ENCODE data around the gene CTAGE1. TPM values are rescaled to one million over a fixed set of nuclear protein-coding genes. Genes with fewer than 3 reads are reported as not detected.

Gene CTAGE1
- total and polyA plus RNA-seq, 2 donors: not detected

DNA sequence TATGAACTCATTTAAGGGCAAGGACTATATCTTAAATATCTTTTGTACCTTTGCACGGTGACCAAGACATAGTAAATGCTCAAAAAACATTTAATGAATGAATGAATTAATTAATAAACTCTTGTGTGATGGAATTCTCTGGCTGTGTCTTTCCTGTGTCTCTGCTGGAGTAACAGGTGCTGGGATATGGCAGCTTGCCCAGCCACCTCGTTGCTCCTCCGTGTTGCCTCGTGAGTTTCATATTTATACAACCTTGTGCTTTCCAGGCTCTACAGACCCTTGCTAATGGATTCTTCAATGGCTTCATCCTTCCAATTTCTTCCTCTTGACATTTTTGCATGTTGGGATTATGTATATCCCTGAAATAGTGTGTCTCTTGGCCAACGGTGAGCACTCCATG lies 30.4 kb downstream of the CTAGE1 start:
- no peaks in the 10 kb centered on the region for H3K4me1 ChIP-seq (ENCODE audit: control insufficient read depth in 2 of 2, insufficient read depth in 2 of 2, low read length in 2 of 2)
- no peak overlapping the region for H3K4me3 ChIP-seq (ENCODE audit: low read length in 2 of 2)
- no peak for DNase-seq (ENCODE audit: low read depth in 6 of 9, low spot score in 9 of 9)
- H3K27me3 ChIP-seq (ENCODE audit: control insufficient read depth in 2 of 2, insufficient read depth in 1 of 2, low read length in 1 of 2): no peaks in the 10 kb centered on the region
- H3K9me3 ChIP-seq (ENCODE audit: control insufficient read depth in 2 of 2, insufficient read depth in 1 of 2, low read length in 1 of 2): no peaks in the 10 kb centered on the region
- 96% methylated on average over 5 of the region's 5 CpGs for WGBS
- no peak overlapping the region for H3K27ac ChIP-seq (ENCODE audit: low read depth in 1 of 2, low read length in 1 of 2)
- no peaks in the 10 kb centered on the region for H3K36me3 ChIP-seq (ENCODE audit: control insufficient read depth in 2 of 2, insufficient read depth in 2 of 2, low read length in 1 of 2)

- WGBS: 42% methylated on average over 4 of the region's 4 CpGs
- Histone ChIP-seq H3K9me3 (ENCODE audit: control insufficient read depth in 2 of 2, insufficient read depth in 1 of 2, low read length in 1 of 2) (no peaks in the 10 kb centered on the region), H3K4me3 (ENCODE audit: low read length in 2 of 2) (no peak overlapping the region), H3K27me3 (ENCODE audit: control insufficient read depth in 2 of 2, insufficient read depth in 1 of 2, low read length in 1 of 2) (no peaks in the 10 kb centered on the region), H3K27ac (ENCODE audit: low read depth in 1 of 2, low read length in 1 of 2) (no peak overlapping the region), H3K4me1 (ENCODE audit: control insufficient read depth in 2 of 2, insufficient read depth in 2 of 2, low read length in 2 of 2) (no peaks in the 10 kb centered on the region), H3K36me3 (ENCODE audit: control insufficient read depth in 2 of 2, insufficient read depth in 2 of 2, low read length in 1 of 2) (no peaks in the 10 kb centered on the region)
- DNase-seq (ENCODE audit: low read depth in 6 of 9, low spot score in 9 of 9): no peak
Observed at GRCh38 chr18:22385718-22386117, 32.0 kb downstream of the CTAGE1 start.

- no peaks in the 10 kb centered on the region for H3K36me3 ChIP-seq (ENCODE audit: control insufficient read depth in 2 of 2, insufficient read depth in 2 of 2, low read length in 1 of 2)
- WGBS: 81% methylated on average over 2 of the region's 2 CpGs
Observed at GRCh38 chr18:22378672-22379282, 38.9 kb downstream of the CTAGE1 start.

GRCh38 chr18:22377769-22378168 lies 39.9 kb downstream of the CTAGE1 start:
- WGBS: 97% methylated on average over 1 of the region's 1 CpG
- Histone ChIP-seq H3K9me3 (ENCODE audit: control insufficient read depth in 2 of 2, insufficient read depth in 1 of 2, low read length in 1 of 2) (no peaks in the 10 kb centered on the region), H3K4me1 (ENCODE audit: control insufficient read depth in 2 of 2, insufficient read depth in 2 of 2, low read length in 2 of 2) (no peaks in the 10 kb centered on the region), H3K4me3 (ENCODE audit: low read length in 2 of 2) (no peak overlapping the region), H3K27ac (ENCODE audit: low read depth in 1 of 2, low read length in 1 of 2) (no peak overlapping the region), H3K36me3 (ENCODE audit: control insufficient read depth in 2 of 2, insufficient read depth in 2 of 2, low read length in 1 of 2) (no peaks in the 10 kb centered on the region), H3K27me3 (ENCODE audit: control insufficient read depth in 2 of 2, insufficient read depth in 1 of 2, low read length in 1 of 2) (no peaks in the 10 kb centered on the region)
- DNase-seq (ENCODE audit: low read depth in 6 of 9, low spot score in 9 of 9): no peak

More at GRCh38 chr18:22378672-22379282, 38.9 kb downstream of the CTAGE1 start:
- no peak overlapping the region for H3K27ac ChIP-seq (ENCODE audit: low read depth in 1 of 2, low read length in 1 of 2)
- DNase-seq (ENCODE audit: low read depth in 6 of 9, low spot score in 9 of 9): no peak
- no peaks in the 10 kb centered on the region for H3K9me3 ChIP-seq (ENCODE audit: control insufficient read depth in 2 of 2, insufficient read depth in 1 of 2, low read length in 1 of 2)
- no peak overlapping the region for H3K4me3 ChIP-seq (ENCODE audit: low read length in 2 of 2)
- H3K27me3 ChIP-seq (ENCODE audit: control insufficient read depth in 2 of 2, insufficient read depth in 1 of 2, low read length in 1 of 2): no peaks in the 10 kb centered on the region
- no peaks in the 10 kb centered on the region for H3K4me1 ChIP-seq (ENCODE audit: control insufficient read depth in 2 of 2, insufficient read depth in 2 of 2, low read length in 2 of 2)

- no peak for DNase-seq (ENCODE audit: low read depth in 6 of 9, low spot score in 9 of 9)
- no peaks in the 10 kb centered on the region for H3K4me1 ChIP-seq (ENCODE audit: control insufficient read depth in 2 of 2, insufficient read depth in 2 of 2, low read length in 2 of 2)
- 97% methylated on average over 4 of the region's 4 CpGs for WGBS
Observed at GRCh38 chr18:22370414-22370813, 47.3 kb downstream of the CTAGE1 start.

DNA sequence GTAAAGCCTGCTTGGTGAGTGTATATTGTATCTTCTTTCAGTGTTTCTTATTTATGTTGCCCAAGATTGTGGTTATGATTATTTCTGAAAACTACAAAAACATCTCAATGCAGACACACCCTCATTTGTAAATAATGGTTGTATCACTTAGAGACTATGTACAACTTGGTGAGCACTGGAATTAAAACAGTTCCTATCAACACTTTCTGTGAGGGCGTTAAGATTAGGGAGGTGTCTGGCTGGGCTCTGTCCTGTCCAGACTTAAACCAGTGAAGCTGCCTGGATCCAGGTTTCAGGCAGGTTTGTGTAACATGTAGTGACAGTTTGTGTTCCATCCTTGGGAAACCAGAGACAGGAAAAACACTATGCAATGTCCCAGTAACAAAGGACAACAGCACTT lies 49.7 kb downstream of the CTAGE1 start:
- Histone ChIP-seq H3K9me3 (ENCODE audit: control insufficient read depth in 2 of 2, insufficient read depth in 1 of 2, low read length in 1 of 2) (no peaks in the 10 kb centered on the region), H3K4me3 (ENCODE audit: low read length in 2 of 2) (no peak overlapping the region), H3K4me1 (ENCODE audit: control insufficient read depth in 2 of 2, insufficient read depth in 2 of 2, low read length in 2 of 2) (no peaks in the 10 kb centered on the region), H3K36me3 (ENCODE audit: control insufficient read depth in 2 of 2, insufficient read depth in 2 of 2, low read length in 1 of 2) (no peaks in the 10 kb centered on the region), H3K27me3 (ENCODE audit: control insufficient read depth in 2 of 2, insufficient read depth in 1 of 2, low read length in 1 of 2) (no peaks in the 10 kb centered on the region), H3K27ac (ENCODE audit: low read depth in 1 of 2, low read length in 1 of 2) (no peak overlapping the region)
- 90% methylated on average over 1 of the region's 1 CpG for WGBS
- no peak for DNase-seq (ENCODE audit: low read depth in 6 of 9, low spot score in 9 of 9)

More at GRCh38 chr18:22370414-22370813, 47.3 kb downstream of the CTAGE1 start:
- no peak overlapping the region for H3K4me3 ChIP-seq (ENCODE audit: low read length in 2 of 2)
- no peak overlapping the region for H3K27ac ChIP-seq (ENCODE audit: low read depth in 1 of 2, low read length in 1 of 2)
- no peaks in the 10 kb centered on the region for H3K9me3 ChIP-seq (ENCODE audit: control insufficient read depth in 2 of 2, insufficient read depth in 1 of 2, low read length in 1 of 2)
- no peaks in the 10 kb centered on the region for H3K27me3 ChIP-seq (ENCODE audit: control insufficient read depth in 2 of 2, insufficient read depth in 1 of 2, low read length in 1 of 2)
- no peaks in the 10 kb centered on the region for H3K36me3 ChIP-seq (ENCODE audit: control insufficient read depth in 2 of 2, insufficient read depth in 2 of 2, low read length in 1 of 2)

- no peak overlapping the region for H3K4me3 ChIP-seq (ENCODE audit: low read length in 2 of 2)
- H3K27ac ChIP-seq (ENCODE audit: low read depth in 1 of 2, low read length in 1 of 2): no peak overlapping the region
- H3K9me3 ChIP-seq (ENCODE audit: control insufficient read depth in 2 of 2, insufficient read depth in 1 of 2, low read length in 1 of 2): no peaks in the 10 kb centered on the region
- no peak for DNase-seq (ENCODE audit: low read depth in 6 of 9, low spot score in 9 of 9)
- no peaks in the 10 kb centered on the region for H3K4me1 ChIP-seq (ENCODE audit: control insufficient read depth in 2 of 2, insufficient read depth in 2 of 2, low read length in 2 of 2)
- no peaks in the 10 kb centered on the region for H3K36me3 ChIP-seq (ENCODE audit: control insufficient read depth in 2 of 2, insufficient read depth in 2 of 2, low read length in 1 of 2)
- no peaks in the 10 kb centered on the region for H3K27me3 ChIP-seq (ENCODE audit: control insufficient read depth in 2 of 2, insufficient read depth in 1 of 2, low read length in 1 of 2)
Observed at GRCh38 chr18:22367303-22367702, 50.4 kb downstream of the CTAGE1 start.

DNA sequence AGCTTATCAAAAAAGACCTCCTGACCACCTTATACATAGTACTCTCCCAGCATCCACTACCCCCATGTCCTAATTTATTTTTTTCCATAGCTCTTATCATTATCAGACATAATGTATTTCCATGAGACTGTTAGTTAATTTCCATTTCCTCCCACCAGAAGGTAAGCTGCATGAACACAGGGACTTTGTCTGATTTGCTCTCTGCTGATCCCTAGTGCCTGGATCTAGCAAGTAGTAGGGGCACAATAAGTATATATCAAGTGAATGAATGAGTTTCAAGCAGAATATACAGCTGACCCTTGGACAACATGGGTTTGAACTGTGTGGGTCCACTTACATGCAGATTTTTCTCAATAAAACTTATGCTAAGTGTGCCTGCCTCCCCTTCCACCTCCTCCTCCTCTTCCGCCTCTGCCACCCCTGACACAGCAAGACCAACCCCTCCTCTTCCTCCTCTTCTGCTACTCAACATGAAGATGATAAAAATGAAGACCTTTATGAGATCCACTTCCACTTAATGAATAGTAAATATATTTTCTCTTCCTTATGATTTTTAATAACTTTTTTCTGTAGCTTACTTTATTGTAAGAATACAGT lies 53.8 kb downstream of the CTAGE1 start:
- Histone ChIP-seq H3K27ac (ENCODE audit: low read depth in 1 of 2, low read length in 1 of 2) (no peak overlapping the region), H3K4me1 (ENCODE audit: control insufficient read depth in 2 of 2, insufficient read depth in 2 of 2, low read length in 2 of 2) (no peaks in the 10 kb centered on the region), H3K27me3 (ENCODE audit: control insufficient read depth in 2 of 2, insufficient read depth in 1 of 2, low read length in 1 of 2) (no peaks in the 10 kb centered on the region), H3K4me3 (ENCODE audit: low read length in 2 of 2) (no peak overlapping the region), H3K36me3 (ENCODE audit: control insufficient read depth in 2 of 2, insufficient read depth in 2 of 2, low read length in 1 of 2) (no peaks in the 10 kb centered on the region), H3K9me3 (ENCODE audit: control insufficient read depth in 2 of 2, insufficient read depth in 1 of 2, low read length in 1 of 2) (no peaks in the 10 kb centered on the region)
- 94% methylated on average over 1 of the region's 1 CpG for WGBS
- no peak for DNase-seq (ENCODE audit: low read depth in 6 of 9, low spot score in 9 of 9)
